MM.1S (cell line): Measurements from ENCODE around the gene ZBTB46.

ENCODE experiments used
- DNase-seq: peaks from one replicate; pipeline ENCODE4 v3.0.0-alpha.2; 2015
- H2AFZ ChIP-seq: fragments of 300-600 bp; sonication (generic); 2 replicates; pipeline ENCODE4 v1.6.0; 2016; ENCODE audit warnings: antibody characterized with exemption, low read length
- H3F3A ChIP-seq: fragments of 300-600 bp; sonication (generic); 2 replicates; pipeline ENCODE4 v1.6.1; 2016; ENCODE audit warnings: mild to moderate bottlenecking, antibody characterized with exemption, low read length, moderate library complexity, mixed read lengths; ENCODE audit not compliant: insufficient read depth
- H3K27ac ChIP-seq: fragments of 300-600 bp; sonication (generic); 2 replicates; pipeline ENCODE4 v1.5.1; 2016; ENCODE audit warnings: mild to moderate bottlenecking, low read length
- H3K27me3 ChIP-seq: fragments of 300-600 bp; sonication (generic); replicated peaks from 2 replicates; pipeline ENCODE4 v1.6.0; 2016; ENCODE audit warnings: low read length; ENCODE audit not compliant: insufficient read depth
- H3K36me3 ChIP-seq: fragments of 300-600 bp; sonication (generic); replicated peaks from 2 replicates; pipeline ENCODE4 v1.6.1; 2016; ENCODE audit warnings: mild to moderate bottlenecking, low read length, mixed read lengths; ENCODE audit not compliant: insufficient read depth
- H3K4me1 ChIP-seq: fragments of 300-600 bp; sonication (generic); 2 replicates; pipeline ENCODE4 v1.6.1; 2016; ENCODE audit warnings: low read length, mixed read lengths
- H3K4me2 ChIP-seq: fragments of 300-600 bp; sonication (generic); 2 replicates; pipeline ENCODE4 v1.6.0; 2016; ENCODE audit warnings: low read depth, low read length
- H3K4me3 ChIP-seq: fragments of 300-600 bp; sonication (generic); 2 replicates; pipeline ENCODE4 v1.5.1; 2016; ENCODE audit warnings: low read length, mixed read lengths
- H3K79me2 ChIP-seq: fragments of 300-600 bp; sonication (generic); 2 replicates; pipeline ENCODE4 v1.6.1; 2016; ENCODE audit warnings: mixed run types, low read length, mixed read lengths
- H3K9ac ChIP-seq: fragments of 300-600 bp; sonication (generic); 2 replicates; pipeline ENCODE4 v1.6.1; 2016; ENCODE audit warnings: low read length, mixed read lengths
- H3K9me2 ChIP-seq: fragments of 300-600 bp; sonication (generic); replicated peaks from 2 replicates; pipeline ENCODE4 v1.6.1; 2016; ENCODE audit warnings: mild to moderate bottlenecking, low read length, mixed read lengths; ENCODE audit not compliant: insufficient read depth
- H3K9me3 ChIP-seq: fragments of 300-600 bp; sonication (generic); replicated peaks from 2 replicates; pipeline ENCODE4 v1.6.1; 2016; ENCODE audit warnings: mild to moderate bottlenecking, low read length, mixed read lengths; ENCODE audit not compliant: insufficient read depth
- H4K20me1 ChIP-seq: fragments of 300-600 bp; sonication (generic); 2 replicates; pipeline ENCODE4 v1.6.1; 2016; ENCODE audit warnings: mild to moderate bottlenecking, low read length, moderate library complexity, mixed read lengths; ENCODE audit not compliant: insufficient read depth
- EZH2 ChIP-seq: fragments of 300-600 bp; sonication (generic); optimal IDR thresholded peaks from 2 replicates; pipeline ENCODE3; 2017; ENCODE audit warnings: low read depth, mild to moderate bottlenecking, antibody characterized with exemption, low read length, mixed read lengths
- EZH2phosphoT487 ChIP-seq: fragments of 300-600 bp; sonication (generic); IDR thresholded peaks from 2 replicates; pipeline ENCODE4 v1.6.1; 2018; ENCODE audit warnings: antibody characterized with exemption, low read length
- TF ChIP-seq, protein P1 (sequence below): fragments of 300-600 bp; sonication (generic); IDR thresholded peaks from 2 replicates; pipeline ENCODE4 v1.5.1; 2016; ENCODE audit warnings: antibody characterized with exemption, low read length, mixed read lengths

Gene ZBTB46

DNA sequence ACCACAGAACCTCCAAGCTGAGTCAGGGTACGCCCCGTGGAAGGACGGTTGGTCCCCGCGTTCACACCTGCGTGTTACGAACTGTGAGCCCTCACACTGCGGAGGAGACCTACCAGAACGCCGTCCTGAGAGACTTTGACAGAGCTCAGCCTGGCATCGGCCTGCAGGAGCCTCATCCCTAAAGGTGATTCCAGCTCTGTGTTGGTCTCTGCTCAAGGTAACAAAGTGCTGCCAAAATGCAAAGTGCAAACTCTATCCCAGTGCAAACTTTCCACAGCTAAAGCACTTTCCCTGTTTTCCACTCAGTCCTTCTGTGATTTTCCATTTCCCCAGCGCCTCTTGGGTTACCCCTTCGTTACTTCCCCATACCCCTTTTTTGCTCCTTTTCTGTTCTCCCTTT, 8.6 kb upstream of the ZBTB46 start:
- Histone ChIP-seq H3K27me3 (peaks cover 66% of the 10 kb centered on the region), H3K9me3 (no peaks in the 10 kb centered on the region), H3F3A (no peaks in the 10 kb centered on the region), H3K27ac (no peak overlapping the region), H3K79me2 (no peaks in the 10 kb centered on the region), H3K4me3 (no peak overlapping the region), H3K9me2 (no peaks in the 10 kb centered on the region), H3K36me3 (no peaks in the 10 kb centered on the region), H3K9ac (no peak overlapping the region), H3K4me1 (no peaks in the 10 kb centered on the region), H2AFZ (no peak overlapping the region), H3K4me2 (no peak overlapping the region), H4K20me1 (no peaks in the 10 kb centered on the region)
- DNase-seq: no peak
- TF ChIP-seq EZH2 (no peak), EZH2phosphoT487 (no peak)
- TF ChIP-seq, protein P1, sequence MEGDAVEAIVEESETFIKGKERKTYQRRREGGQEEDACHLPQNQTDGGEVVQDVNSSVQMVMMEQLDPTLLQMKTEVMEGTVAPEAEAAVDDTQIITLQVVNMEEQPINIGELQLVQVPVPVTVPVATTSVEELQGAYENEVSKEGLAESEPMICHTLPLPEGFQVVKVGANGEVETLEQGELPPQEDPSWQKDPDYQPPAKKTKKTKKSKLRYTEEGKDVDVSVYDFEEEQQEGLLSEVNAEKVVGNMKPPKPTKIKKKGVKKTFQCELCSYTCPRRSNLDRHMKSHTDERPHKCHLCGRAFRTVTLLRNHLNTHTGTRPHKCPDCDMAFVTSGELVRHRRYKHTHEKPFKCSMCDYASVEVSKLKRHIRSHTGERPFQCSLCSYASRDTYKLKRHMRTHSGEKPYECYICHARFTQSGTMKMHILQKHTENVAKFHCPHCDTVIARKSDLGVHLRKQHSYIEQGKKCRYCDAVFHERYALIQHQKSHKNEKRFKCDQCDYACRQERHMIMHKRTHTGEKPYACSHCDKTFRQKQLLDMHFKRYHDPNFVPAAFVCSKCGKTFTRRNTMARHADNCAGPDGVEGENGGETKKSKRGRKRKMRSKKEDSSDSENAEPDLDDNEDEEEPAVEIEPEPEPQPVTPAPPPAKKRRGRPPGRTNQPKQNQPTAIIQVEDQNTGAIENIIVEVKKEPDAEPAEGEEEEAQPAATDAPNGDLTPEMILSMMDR: no peak

DNA sequence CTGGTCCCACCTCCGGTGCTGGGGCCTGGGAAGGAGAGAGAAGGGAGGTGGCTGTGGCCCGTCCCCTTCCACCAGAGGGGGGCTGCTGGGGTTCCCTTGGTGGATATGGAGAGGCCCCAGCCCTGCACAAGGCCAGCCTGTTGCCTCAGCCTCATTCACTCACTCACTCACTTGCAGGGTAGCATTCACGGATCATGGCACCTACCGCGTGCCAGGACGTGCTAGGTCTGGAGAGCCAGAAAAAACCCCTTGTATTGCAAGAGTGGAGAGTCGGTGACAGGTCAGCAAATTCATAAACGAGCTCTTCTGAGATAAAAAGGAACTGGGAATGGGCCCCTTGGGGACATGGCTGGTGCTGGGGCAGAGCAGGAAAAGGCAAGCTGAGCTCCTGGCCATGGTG, 6.4 kb upstream of the ZBTB46 start:
- no peak for DNase-seq

DNA sequence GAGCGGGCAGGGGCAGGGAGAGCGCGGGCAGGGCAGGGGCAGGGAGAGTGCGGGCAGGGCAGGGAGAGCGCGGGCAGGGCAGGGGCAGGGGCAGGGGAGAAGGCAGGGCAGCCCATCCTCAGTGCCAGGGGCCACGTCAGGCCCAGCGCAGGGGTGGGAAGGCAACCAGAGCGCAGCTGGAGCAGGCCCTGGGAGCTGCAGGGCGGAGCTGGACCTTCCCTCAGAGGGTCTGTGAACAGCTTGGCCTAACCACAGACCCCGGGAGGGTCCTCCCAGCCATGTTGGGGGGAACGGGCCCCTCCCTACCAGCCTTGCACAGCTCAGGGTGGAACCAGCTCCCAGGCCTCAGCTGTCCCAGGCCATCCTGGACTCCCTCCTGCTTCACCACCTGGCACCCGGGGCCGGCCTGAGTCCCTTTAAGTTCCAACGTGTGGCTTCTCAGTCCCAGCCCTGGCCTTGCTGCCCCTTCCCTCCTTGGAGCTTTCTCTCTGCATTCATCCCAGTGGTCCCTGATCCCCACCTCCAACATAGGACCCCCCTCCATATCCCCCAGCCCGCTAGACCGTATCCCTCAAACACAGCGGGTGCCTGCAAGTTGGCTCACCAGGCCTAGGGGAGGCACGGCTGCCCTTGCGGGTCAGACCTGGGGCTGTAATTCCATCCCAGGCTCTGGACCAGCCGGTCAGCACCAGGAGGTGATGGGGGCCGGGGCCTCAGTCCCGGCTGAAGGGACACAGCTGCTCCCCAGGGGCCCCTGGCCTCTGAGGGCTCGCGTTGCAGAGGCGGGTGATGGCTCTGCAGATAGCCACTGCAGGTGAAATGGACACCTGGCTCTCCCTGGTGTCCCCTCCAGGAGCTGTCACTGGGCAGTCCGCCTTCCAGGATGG, 5.6 kb upstream of the ZBTB46 start:
- Histone ChIP-seq H3K36me3 (no peaks in the 10 kb centered on the region), H3K27ac (no peak overlapping the region), H2AFZ (no peak overlapping the region), H3F3A (no peaks in the 10 kb centered on the region), H4K20me1 (no peaks in the 10 kb centered on the region), H3K9ac (no peak overlapping the region), H3K4me2 (no peak overlapping the region), H3K4me3 (no peak overlapping the region), H3K4me1 (no peaks in the 10 kb centered on the region), H3K9me2 (no peaks in the 10 kb centered on the region), H3K9me3 (no peaks in the 10 kb centered on the region), H3K27me3 (peaks cover 57% of the 10 kb centered on the region), H3K79me2 (no peaks in the 10 kb centered on the region)
- DNase-seq: no peak
- TF ChIP-seq, protein P1: no peak
- TF ChIP-seq EZH2phosphoT487: no peak
- no peak for TF ChIP-seq EZH2

More for the DNA sequence above, 6.4 kb upstream of the ZBTB46 start:
- Histone ChIP-seq H3K9me3 (no peaks in the 10 kb centered on the region), H3K36me3 (no peaks in the 10 kb centered on the region), H3K27ac (no peak overlapping the region), H3K4me3 (no peak overlapping the region), H3F3A (no peaks in the 10 kb centered on the region), H3K4me2 (no peak overlapping the region), H3K79me2 (no peaks in the 10 kb centered on the region), H3K4me1 (no peaks in the 10 kb centered on the region), H3K9ac (no peak overlapping the region), H2AFZ (no peak overlapping the region), H4K20me1 (no peaks in the 10 kb centered on the region), H3K9me2 (no peaks in the 10 kb centered on the region), H3K27me3 (peaks cover 58% of the 10 kb centered on the region)
- TF ChIP-seq EZH2phosphoT487 (no peak), EZH2 (no peak)
- TF ChIP-seq, protein P1: no peak
